IMR-90 (cell line): ENCODE results near the gene LEMD3. TPM values are rescaled to one million over a fixed set of nuclear protein-coding genes. Genes with fewer than 3 reads are reported as not detected.

ENCODE experiments used
- ATAC-seq: fragments of 200-7000 bp; cut with Tn5 transposase; 2 replicates; pipeline ENCODE4 v1.9.1; 2020; ENCODE audit warnings: low read depth, mild to moderate bottlenecking, moderate library complexity
- BruUV-seq: library from RNA; stranded (reverse); fragments of 400-500 nt; replicated peaks from 2 replicates; lab custom pipeline; 2021; lab: Mats Ljungman, UMichigan
- CTCF ChIA-PET: fragments of 300-600 bp; formaldehyde crosslinking; extraction: SDS; loops from one replicate; lab custom pipeline; 2021; ENCODE audit warnings: antibody characterized with exemption; lab: Yijun Ruan, JAX
- POLR2A ChIA-PET: fragments of 300-600 bp; sonication (Branson Sonifier 250); formaldehyde crosslinking; loops from one replicate; lab custom pipeline; 2022; ENCODE audit warnings: antibody characterized with exemption; ENCODE audit not compliant: unreplicated experiment; lab: Charles Lee
- DNase-seq: peaks from one replicate; pipeline ENCODE4 v3.0.0; 2013
- H2AFZ ChIP-seq: replicated peaks from 2 replicates; pipeline ENCODE3; 2013; ENCODE audit warnings: low read length, mild to moderate bottlenecking; ENCODE audit not compliant: poor library complexity
- H2AK5ac ChIP-seq: 2 replicates; pipeline ENCODE4 v1.6.1; 2013; ENCODE audit warnings: low read depth, low read length, inconsistent platforms
- H2AK9ac ChIP-seq: replicated peaks from 2 replicates; pipeline ENCODE3; 2013; ENCODE audit warnings: mild to moderate bottlenecking, low read depth, low read length, moderate library complexity; ENCODE audit not compliant: poor library complexity
- H2BK120ac ChIP-seq: 2 replicates; pipeline ENCODE4 v1.6.1; 2013; ENCODE audit warnings: low read depth, low read length, inconsistent platforms
- H2BK15ac ChIP-seq: 3 replicates; pipeline ENCODE4 v1.6.1; 2013; ENCODE audit warnings: low read depth, low read length, inconsistent platforms
- H2BK20ac ChIP-seq: 2 replicates; pipeline ENCODE4 v1.6.1; 2013; ENCODE audit warnings: low read depth, mild to moderate bottlenecking, inconsistent platforms, low read length, moderate library complexity
- H2BK5ac ChIP-seq: 2 replicates; pipeline ENCODE4 v1.6.1; 2013; ENCODE audit warnings: mild to moderate bottlenecking, low read depth, low read length, inconsistent platforms; ENCODE audit not compliant: poor library complexity, severe bottlenecking
- H3K14ac ChIP-seq: replicated peaks from 2 replicates; pipeline ENCODE4 v1.6.1; 2013; ENCODE audit warnings: low read depth, low read length, inconsistent platforms
- H3K18ac ChIP-seq: 2 replicates; pipeline ENCODE4 v1.6.1; 2013; ENCODE audit warnings: low read depth, low read length, control low read depth
- H3K23ac ChIP-seq: 2 replicates; pipeline ENCODE4 v1.6.1; 2013; ENCODE audit warnings: low read depth, low read length, inconsistent platforms
- H3K27ac ChIP-seq: 2 replicates; pipeline ENCODE4 v1.5.1; 2013; ENCODE audit warnings: mild to moderate bottlenecking, control low read depth, low read length; ENCODE audit not compliant: insufficient read depth
- H3K27me3 ChIP-seq: 2 replicates; pipeline ENCODE4 v1.6.1; 2013; ENCODE audit warnings: low read length; ENCODE audit not compliant: control insufficient read depth, insufficient read depth
- H3K36me3 ChIP-seq: 2 replicates; pipeline ENCODE4 v1.6.1; 2013; ENCODE audit warnings: low read length, mixed read lengths; ENCODE audit not compliant: control insufficient read depth, insufficient read depth
- H3K4ac ChIP-seq: 2 replicates; pipeline ENCODE4 v1.6.1; 2013; ENCODE audit warnings: low read depth, low read length, inconsistent platforms
- H3K4me1 ChIP-seq: 2 replicates; pipeline ENCODE4 v1.6.1; 2013; ENCODE audit warnings: low read length, mixed read lengths; ENCODE audit not compliant: control insufficient read depth, insufficient read depth
- H3K4me2 ChIP-seq: 2 replicates; pipeline ENCODE4 v1.6.1; 2013; ENCODE audit warnings: low read depth, mild to moderate bottlenecking, control low read depth, low read length, moderate library complexity
- H3K4me3 ChIP-seq: 2 replicates; pipeline ENCODE4 v1.5.1; 2013; ENCODE audit warnings: low read depth, mild to moderate bottlenecking, control low read depth, low read length, moderate library complexity; ENCODE audit not compliant: insufficient read depth
- H3K56ac ChIP-seq: 2 replicates; pipeline ENCODE4 v1.6.1; 2013; ENCODE audit warnings: low read length, inconsistent platforms; ENCODE audit not compliant: insufficient read depth; ENCODE audit errors: extremely low read depth
- H3K79me1 ChIP-seq, 2 experiments: 2 replicates each; pipeline ENCODE4 v1.6.1; 2013; ENCODE audit warnings: low read length in 2 of 2, inconsistent platforms in 1 of 2, low read depth in 1 of 2
- H3K9ac ChIP-seq: 2 replicates; pipeline ENCODE4 v1.6.1; 2013; ENCODE audit warnings: low read depth, low read length, control low read depth
- H3K9me1 ChIP-seq: 2 replicates; pipeline ENCODE4 v1.6.1; 2013; ENCODE audit warnings: low read length, inconsistent platforms; ENCODE audit not compliant: insufficient read depth
- H3K9me3 ChIP-seq: 2 replicates; pipeline ENCODE4 v1.6.1; 2013; ENCODE audit warnings: low read length; ENCODE audit not compliant: control insufficient read depth, insufficient read depth
- H4K20me1 ChIP-seq: 2 replicates; pipeline ENCODE4 v1.6.1; 2013; ENCODE audit warnings: low read length, inconsistent platforms; ENCODE audit not compliant: insufficient read depth
- H4K5ac ChIP-seq: 2 replicates; pipeline ENCODE4 v1.6.1; 2013; ENCODE audit warnings: mild to moderate bottlenecking, low read depth, low read length, control low read depth
- H4K8ac ChIP-seq, 2 experiments: 2 replicates each; pipeline ENCODE4 v1.6.1; 2013; ENCODE audit warnings: low read depth in 2 of 2, low read length in 2 of 2, control low read depth in 1 of 2, inconsistent platforms in 1 of 2
- H4K91ac ChIP-seq: 2 replicates; pipeline ENCODE4 v1.6.1; 2013; ENCODE audit warnings: low read depth, low read length, inconsistent platforms; ENCODE audit not compliant: insufficient read depth
- CEBPB ChIP-seq: IDR thresholded peaks from 2 replicates; pipeline ENCODE4 v1.6.1; 2012; ENCODE audit warnings: low read depth, low read length, improper control_type of control experiment
- MAZ ChIP-seq: IDR thresholded peaks from 2 replicates; pipeline ENCODE4 v1.6.1; 2012; ENCODE audit warnings: low read depth, mild to moderate bottlenecking, low read length, improper control_type of control experiment, moderate library complexity, borderline replicate concordance
- RAD21 ChIP-seq: IDR thresholded peaks from 2 replicates; pipeline ENCODE4 v1.6.1; 2012; ENCODE audit warnings: low read length, improper control_type of control experiment
- WGBS, 2 experiments: methylation state at CpG; one replicate each; pipeline versions ENCODE4 v1.1.5 to v1.1.7; 2013; ENCODE audit warnings: missing lambda C conversion rate in 2 of 2; ENCODE audit not compliant: insufficient read length in 1 of 2; ENCODE audit errors: extremely low coverage in 2 of 2; 5-methylcytosine and 5-hydroxymethylcytosine counted together
- dilution Hi-C: fragments of 300-500 bp; cut with HindIII; formaldehyde crosslinking; loops from one replicate; pipeline ENCODE4 v1.14.3; 2018; ENCODE audit warnings: low sequenced_read_pairs; ENCODE audit not compliant: unreplicated experiment
- in situ Hi-C: fragments of 300-500 bp; cut with MboI; formaldehyde crosslinking; loops from 3 replicates; pipeline ENCODE4 v1.14.3; 2019; ENCODE audit warnings: low sequenced_read_pairs, inconsistent platforms, mixed read lengths
- intact Hi-C: fragments of 100-400 bp; cut with micrococcal nuclease; formaldehyde crosslinking; loops from 2 replicates; pipeline ENCODE4 v1.10.0; 2022
- polyA plus RNA-seq, 3 experiments: library from polyadenylated mRNA; depleted of rRNA; stranded (reverse); fragments of >200 nt; gene quantifications; 2 replicates each; pipeline ENCODE4 v1.2.3, GENCODE V29; 2012; ENCODE audit warnings: low replicate concordance in 1 of 3
- total RNA-seq: library from RNA; depleted of rRNA; stranded (reverse); fragments of >200 nt; gene quantifications from 2 replicates; pipeline ENCODE4 v1.2.3, GENCODE V29; 2012

The LEMD3 gene
- total and polyA plus RNA-seq, 2 of the 4 experiments (the other 2 are of a cell fraction), result 5.5 to 9.9 TPM

- Histone ChIP-seq H3K56ac (no peak overlapping the region), H3K4me3 (no peak overlapping the region), H3K23ac (no peak overlapping the region), H2BK5ac (no peak overlapping the region), H4K5ac (no peak overlapping the region), H2AK5ac (no peak overlapping the region), H3K79me1 (peaks cover 18 to 42% of the 10 kb centered on the region in 2 experiments), H2BK20ac (no peak overlapping the region), H3K36me3 (no peaks in the 10 kb centered on the region; the same call in 1 of the 2 replicates), H4K20me1 (peaks cover 24% of the 10 kb centered on the region; the same call in 1 of the 2 replicates), H3K9ac (no peak overlapping the region), H3K18ac (no peak overlapping the region), H3K9me1 (peaks cover 3% of the 10 kb centered on the region; the same call in 1 of the 2 replicates), H3K14ac (no peak overlapping the region), H3K4ac (no peak overlapping the region), H3K4me1 (no peaks in the 10 kb centered on the region), H2AFZ (no peak overlapping the region), H2BK15ac (no peak overlapping the region), H4K91ac (no peak overlapping the region), H2BK120ac (no peak overlapping the region), H3K9me3 (no peaks in the 10 kb centered on the region), H4K8ac (no peak overlapping the region), H3K4me2 (no peak overlapping the region; the same call in 1 of the 2 replicates), H2AK9ac (no peak overlapping the region), H3K27ac (no peak overlapping the region), H3K27me3 (no peaks in the 10 kb centered on the region)
- TF ChIP-seq MAZ, result no peak
- peak; percentile 58 for TF ChIP-seq CEBPB
- TF ChIP-seq RAD21, result no peak
- no TSS peak for BruUV-seq
- CTCF ChIA-PET, result no interaction called here
- dilution Hi-C loops, result no loop called here
- no CpG with 5 or more reads among the region's 3 CpGs for WGBS, 2 experiments
- intact Hi-C loops, result no loop called here
- POLR2A ChIA-PET, result no interaction called here
- in situ Hi-C loops, result no loop called here
- peak; percentile 75 for ATAC-seq
- peak; percentile 4 for DNase-seq
These were observed 18.9 kb downstream of the LEMD3 start for GRCh38 chr12:65188179-65188701.
